Measurements from ENCODE around the gene KRTAP10-10.
A peak's percentile ranks its signal among the peaks of the same experiment; 100 is the strongest.
"Not testable (repeated sequence)": the region's sequence is repeated elsewhere in the genome, so short reads cannot be mapped to it uniquely, and the experiment has no call there.

The KRTAP10-10 gene

DNA sequence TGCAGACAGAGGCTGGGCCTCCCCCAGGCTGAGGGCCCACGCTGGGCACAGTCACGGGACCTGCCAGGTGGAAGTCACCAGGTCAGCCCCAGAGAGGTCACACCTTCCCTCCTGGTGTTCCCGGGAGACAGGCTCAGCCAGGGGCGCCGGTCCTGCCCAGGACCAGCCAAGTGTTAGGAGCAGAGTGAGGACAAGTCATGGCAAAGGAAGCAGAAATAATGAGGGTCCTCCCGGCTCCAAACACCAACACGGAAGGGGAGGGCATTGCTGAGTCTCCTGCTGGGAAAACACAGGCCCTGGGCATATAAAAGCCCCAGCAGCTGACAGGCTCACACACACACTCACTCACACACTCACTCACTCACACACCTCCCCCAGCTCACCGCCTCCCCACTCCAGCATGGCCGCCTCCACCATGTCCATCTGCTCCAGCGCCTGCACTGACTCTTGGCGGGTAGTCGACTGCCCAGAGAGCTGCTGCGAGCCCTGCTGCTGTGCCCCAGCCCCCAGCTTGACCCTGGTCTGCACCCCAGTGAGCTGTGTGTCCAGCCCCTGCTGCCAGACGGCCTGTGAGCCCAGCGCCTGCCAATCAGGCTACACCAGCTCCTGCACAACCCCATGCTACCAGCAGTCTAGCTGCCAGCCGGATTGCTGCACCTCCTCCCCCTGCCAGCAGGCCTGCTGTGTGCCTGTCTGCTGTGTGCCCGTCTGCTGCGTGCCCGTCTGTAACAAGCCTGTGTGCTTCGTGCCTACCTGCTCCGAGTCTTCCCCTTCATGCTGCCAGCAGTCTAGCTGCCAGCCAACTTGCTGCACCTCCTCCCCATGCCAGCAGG lies at the start of gene KRTAP10-10:
Gene KRTAP10-10, plus strand, starts transcription at position 339 of the 833 bp plus-strand sequence. Its CDS starts 62 bp downstream, at position 401.
- no peak for DNase-seq (ENCODE audit: low read depth)

- DNase-seq (ENCODE audit: low read depth), result no peak
These were observed 48.1 kb upstream of the KRTAP10-10 start for GRCh38 chr21:44589094-44589493.

DNA sequence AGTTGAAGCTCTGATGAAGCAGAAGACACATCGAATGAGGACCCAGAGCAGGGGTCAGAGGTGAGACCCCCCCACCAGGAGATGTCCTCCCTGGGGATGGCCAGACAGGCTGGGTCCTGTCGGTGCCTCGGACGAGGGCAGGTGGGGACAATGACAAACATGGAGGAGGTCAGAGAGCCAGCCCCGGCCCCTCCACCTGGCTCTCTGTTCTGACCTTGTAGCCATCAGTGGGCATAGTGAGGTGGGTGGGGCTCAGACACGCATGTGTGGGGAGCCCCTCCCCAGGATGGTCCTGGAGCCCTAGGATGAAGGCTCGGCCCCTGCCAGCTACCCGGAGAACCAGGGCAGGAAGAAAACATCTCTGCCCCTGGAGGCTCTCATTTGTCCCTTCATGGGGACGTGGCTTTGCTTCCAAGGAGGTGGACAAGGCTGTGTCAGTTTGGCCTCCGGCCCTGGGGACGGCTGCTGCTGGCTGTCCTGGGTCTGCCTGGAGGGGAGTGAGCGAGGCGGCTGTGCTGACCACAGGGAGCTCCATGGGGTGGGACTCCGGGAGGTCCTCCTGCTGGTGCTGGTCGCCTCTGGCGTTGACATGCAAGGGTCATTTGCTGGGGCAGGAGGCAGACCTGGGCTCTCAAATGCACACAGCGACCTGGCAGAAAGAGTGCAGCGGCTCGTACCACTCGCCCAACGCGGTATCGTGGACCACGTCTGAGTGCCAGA lies 47.4 kb upstream of the KRTAP10-10 start:
- no peak for DNase-seq (ENCODE audit: low read depth)

GRCh38 chr21:44590311-44590721 lies 46.8 kb upstream of the KRTAP10-10 start:
- DNase-seq (ENCODE audit: low read depth), result no peak

DNA sequence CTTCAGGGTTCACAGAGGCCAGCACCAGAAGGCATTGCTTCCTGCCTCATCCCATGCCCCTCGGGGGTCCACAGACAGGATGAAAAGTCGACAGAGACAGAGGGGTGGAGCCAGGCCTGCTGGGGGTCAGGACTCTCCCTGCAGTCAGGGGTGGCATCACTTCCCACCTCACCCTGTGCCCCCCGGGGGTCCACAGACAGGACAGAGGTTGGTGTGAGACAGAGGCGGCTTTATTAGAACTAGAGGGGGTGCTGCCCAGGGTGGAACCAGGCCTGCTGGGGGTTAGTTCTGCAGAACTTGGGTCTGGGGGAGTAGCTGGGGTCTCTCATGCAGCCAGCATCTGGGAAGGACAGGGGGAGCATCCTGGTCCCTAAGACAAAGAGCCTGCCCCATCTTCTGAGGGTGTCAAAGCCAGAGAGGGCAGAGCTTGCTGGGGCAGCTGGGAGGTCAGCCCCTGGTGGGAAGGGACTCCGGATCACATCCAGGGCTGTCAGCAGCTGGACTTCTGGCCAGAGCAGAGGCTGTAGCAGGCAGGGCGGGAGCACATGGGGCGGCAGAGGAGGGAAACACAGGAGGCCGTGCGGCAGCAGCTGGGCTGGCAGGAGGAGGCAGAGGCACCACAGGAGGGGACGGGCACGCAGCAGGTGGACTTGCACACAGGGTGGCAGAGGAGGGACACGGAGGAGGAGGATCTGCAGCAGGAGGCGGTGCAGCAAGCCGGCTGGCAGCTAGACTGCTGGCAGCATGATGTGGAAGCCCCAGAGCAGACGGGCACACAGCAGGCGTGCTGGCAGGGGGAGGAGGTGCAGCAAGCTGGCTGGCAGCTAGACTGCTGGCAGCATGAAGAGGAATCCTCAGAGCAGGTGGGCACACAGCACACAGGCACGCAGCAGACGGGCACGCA lies 46.0 kb upstream of the KRTAP10-10 start:
- DNase-seq (ENCODE audit: low read depth), result not testable (repeated sequence)

DNA sequence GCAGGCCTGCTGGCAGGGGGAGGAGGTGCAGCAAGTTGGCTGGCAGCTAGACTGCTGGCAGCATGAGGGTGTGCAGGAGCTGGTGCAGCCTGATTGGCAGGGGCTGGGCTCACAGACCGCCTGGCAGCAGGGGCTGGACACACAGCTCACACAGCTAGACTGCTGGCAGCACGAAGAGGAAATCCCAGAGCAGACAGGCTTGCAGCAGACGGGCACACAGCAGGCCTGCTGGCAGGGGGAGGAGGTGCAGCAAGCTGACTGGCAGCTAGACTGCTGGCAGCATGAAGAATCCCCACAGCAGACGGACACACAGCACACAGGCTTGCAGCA lies 45.4 kb upstream of the KRTAP10-10 start:
- DNase-seq (ENCODE audit: low read depth), result not testable (repeated sequence)

GRCh38 chr21:44592446-44593311 lies 44.5 kb upstream of the KRTAP10-10 start, which contains the start of gene KRTAP10-6:
Gene KRTAP10-6, minus strand, starts transcription at chr21:44592505. Its CDS starts 21 bp downstream, at chr21:44592484.
- no peak for DNase-seq (ENCODE audit: low read depth)

DNA sequence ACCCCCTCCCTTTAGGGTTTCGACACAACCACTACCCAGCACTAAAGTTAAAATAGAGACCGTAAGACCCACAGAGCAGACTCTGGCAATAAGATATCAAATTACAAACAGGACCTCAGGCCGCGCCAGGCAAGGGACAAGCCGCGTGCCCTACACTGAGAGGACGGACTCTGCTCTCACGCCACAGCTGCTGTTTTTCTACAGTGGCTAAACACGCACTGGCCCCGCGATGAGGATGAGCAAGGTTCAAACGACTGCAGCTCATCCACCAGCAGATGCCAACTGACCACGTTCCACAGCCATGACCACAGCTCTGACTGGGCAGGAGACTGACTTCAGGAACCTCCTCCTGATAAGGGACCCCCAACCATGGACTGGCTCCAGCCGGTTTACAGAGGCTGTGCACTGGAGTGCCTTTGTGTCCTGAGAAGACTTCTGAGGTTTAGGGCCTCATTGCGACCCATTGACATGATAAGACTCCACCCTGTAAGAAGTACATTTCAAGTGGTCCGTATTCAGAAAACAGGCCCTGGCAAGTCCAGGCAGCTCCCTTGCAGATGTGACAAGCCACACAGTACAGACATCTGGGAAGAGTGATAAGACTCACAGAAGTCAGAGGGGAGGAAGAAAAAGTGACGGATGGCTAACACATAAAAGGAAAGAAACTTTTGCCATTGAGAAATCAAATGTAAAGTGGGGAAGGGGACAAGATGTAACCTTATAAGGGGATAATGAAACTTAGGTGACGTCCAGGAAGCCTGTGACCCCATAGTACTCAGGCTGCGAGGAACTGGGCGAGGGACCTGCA lies 43.4 kb upstream of the KRTAP10-10 start:
- no peak for DNase-seq (ENCODE audit: low read depth)

- no peak for DNase-seq (ENCODE audit: low read depth)
These were observed 42.7 kb upstream of the KRTAP10-10 start for GRCh38 chr21:44594406-44594916.

DNA sequence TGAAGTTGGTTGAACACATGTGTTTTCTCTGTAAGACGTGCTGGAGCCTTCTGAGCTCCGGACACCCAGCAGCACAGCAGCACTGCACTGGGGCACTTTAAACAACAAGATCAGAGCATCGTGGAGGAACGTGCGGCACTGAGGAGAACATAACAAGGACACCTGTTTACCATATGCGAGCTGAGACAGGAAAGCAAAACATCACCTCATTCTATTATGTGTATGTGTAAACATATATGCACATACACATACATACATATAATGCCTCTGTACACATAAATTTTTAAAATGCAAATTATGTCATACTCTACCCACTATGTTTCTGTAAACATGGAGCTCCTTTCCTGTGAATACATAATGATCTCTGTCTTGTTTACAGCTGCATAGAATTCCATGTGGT lies 41.6 kb upstream of the KRTAP10-10 start:
- no peak for DNase-seq (ENCODE audit: low read depth)

GRCh38 chr21:44596068-44596725 lies 41.0 kb upstream of the KRTAP10-10 start:
- DNase-seq (ENCODE audit: low read depth), result peak; percentile 1

GRCh38 chr21:44598061-44598460 lies 39.1 kb upstream of the KRTAP10-10 start:
- DNase-seq (ENCODE audit: low read depth), result no peak

GRCh38 chr21:44599264-44600029 lies 37.7 kb upstream of the KRTAP10-10 start:
- DNase-seq (ENCODE audit: low read depth), result no peak

GRCh38 chr21:44600118-44600978 lies 36.8 kb upstream of the KRTAP10-10 start, which contains the start of gene KRTAP10-7:
Gene KRTAP10-7, plus strand, starts transcription at chr21:44600597. Its CDS starts 25 bp downstream, at chr21:44600622.
- not testable (repeated sequence) for DNase-seq (ENCODE audit: low read depth)

DNA sequence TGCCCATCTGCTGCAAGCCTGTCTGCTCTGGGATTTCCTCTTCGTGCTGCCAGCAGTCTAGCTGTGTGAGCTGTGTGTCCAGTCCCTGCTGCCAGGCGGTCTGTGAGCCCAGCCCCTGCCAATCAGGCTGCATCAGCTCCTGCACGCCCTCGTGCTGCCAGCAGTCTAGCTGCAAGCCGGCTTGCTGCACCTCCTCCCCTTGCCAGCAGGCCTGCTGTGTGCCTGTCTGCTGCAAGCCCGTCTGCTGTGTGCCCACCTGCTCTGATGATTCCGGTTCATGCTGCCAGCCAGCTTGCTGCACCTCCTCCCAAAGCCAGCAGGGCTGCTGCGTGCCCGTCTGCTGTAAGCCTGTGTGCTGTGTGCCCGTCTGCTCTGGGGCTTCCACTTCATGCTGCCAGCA lies 36.1 kb upstream of the KRTAP10-10 start:
- not testable (repeated sequence) for DNase-seq (ENCODE audit: low read depth)

DNA sequence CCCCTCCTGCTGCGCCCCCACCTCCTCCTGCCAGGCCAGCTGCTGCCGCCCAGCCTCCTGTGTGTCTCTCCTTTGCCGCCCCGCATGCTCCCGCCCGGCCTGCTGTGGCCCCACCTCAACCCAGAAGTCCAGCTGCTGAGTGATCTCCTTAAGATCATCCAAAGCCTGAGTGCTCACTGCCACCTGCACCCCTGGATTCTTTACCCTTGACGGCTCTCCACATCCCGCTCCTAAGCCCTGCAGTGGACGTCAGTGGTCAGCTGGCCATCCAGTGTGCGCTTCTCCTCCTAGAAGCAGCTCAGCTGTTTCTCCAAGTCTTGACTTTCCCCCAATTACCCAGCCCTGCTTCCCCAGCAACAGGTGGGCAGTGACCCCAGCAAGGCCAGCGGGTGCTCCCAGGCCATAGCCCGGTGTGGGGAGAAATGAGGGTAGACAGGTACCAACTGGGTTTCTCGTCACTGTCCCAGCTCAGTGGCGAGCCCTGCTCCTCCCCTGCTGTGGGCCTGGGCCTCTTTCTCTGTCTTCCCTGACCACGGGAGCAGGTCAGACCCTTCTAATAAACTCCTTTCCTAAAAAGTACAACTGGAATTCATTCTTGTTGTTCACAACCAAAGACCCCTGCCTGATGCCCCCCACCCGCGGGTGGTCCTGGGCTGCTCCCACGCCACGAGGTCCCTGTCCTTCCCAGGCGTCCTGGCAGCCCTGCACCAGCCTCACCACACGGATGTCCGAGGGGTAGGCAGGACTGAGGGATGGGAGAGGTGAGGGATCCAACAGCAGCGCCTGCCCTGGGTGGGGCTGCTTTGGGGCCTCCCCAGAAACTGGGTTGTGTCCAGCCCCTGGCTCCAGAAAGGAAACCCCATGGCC lies 35.3 kb upstream of the KRTAP10-10 start:
- no peak for DNase-seq (ENCODE audit: low read depth)

DNA sequence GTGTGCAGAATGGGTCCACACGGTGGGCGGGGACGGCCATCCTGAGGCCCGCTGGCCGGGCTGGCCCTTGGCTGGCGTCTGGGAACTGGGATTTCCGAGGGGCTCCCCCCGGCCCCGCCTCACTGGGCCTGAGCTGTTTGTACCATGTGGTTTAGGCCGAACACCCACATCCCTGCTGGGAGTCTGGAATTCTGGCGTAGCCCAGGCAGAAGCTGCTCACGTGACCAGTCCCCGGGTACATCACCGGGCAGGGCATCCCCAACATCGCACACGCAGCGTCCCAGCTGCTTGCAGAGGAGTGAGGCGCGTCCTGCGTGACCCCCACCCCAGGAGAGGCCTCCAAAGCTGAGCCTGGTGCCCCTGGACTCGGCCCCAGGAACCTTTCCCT lies 34.7 kb upstream of the KRTAP10-10 start:
- no peak for DNase-seq (ENCODE audit: low read depth)
